Activated CD8-positive, alpha-beta memory T cell treated with anti-CD3 and anti-CD28 coated beads, Interleukin-2, amount 10 ng/mL, durations not matched to agents 7 days and 5 days (primary cell): ENCODE measurements around the gene BUD13. TPM values are rescaled to one million over a fixed set of nuclear protein-coding genes. Genes with fewer than 3 reads are reported as not detected.
"Not testable (repeated sequence)": the region's sequence is repeated elsewhere in the genome, so short reads cannot be mapped to it uniquely, and the experiment has no call there.

Experiments
- ATAC-seq: fragments of 150-1000 bp; cut with Tn5 transposase; one replicate; pipeline ENCODE4 v1.10.0; 2021; ENCODE audit warnings: moderate library complexity
- CTCF ChIA-PET: fragments of 350-600 bp; sonication (Branson Sonifier 250); formaldehyde crosslinking; loops from one replicate; lab custom pipeline; 2021; ENCODE audit warnings: antibody characterized with exemption; lab: Charles Lee
- DNase-seq: peaks from one replicate; pipeline ENCODE4 v3.0.0-alpha.2; 2020
- H3K27ac Mint-ChIP-seq: one replicate; pipeline ENCODE4 v1.8.0; 2021; ENCODE audit warnings: mild to moderate bottlenecking, mixed read lengths
- H3K27me3 Mint-ChIP-seq: one replicate; pipeline ENCODE4 v1.8.0; 2021; ENCODE audit warnings: mixed read lengths
- H3K36me3 Mint-ChIP-seq: one replicate; pipeline ENCODE4 v1.8.0; 2021; ENCODE audit warnings: mild to moderate bottlenecking, mixed read lengths
- H3K4me1 Mint-ChIP-seq: one replicate; pipeline ENCODE4 v1.8.0; 2021; ENCODE audit warnings: mixed read lengths
- H3K4me3 Mint-ChIP-seq: one replicate; pipeline ENCODE4 v1.8.0; 2021; ENCODE audit warnings: mild to moderate bottlenecking, moderate library complexity, mixed read lengths
- H3K9me3 Mint-ChIP-seq: one replicate; pipeline ENCODE4 v1.8.0; 2022; ENCODE audit warnings: low read depth, mixed read lengths
- total RNA-seq, 2 experiments: library from RNA; stranded (reverse); gene quantifications; one replicate each; pipeline ENCODE4 v1.2.3, GENCODE V29; 2021

BUD13 gene
- total RNA-seq, 2 experiments from 2014 or later: 35.2 to 40.2 TPM

- Mint-ChIP-seq H3K4me3 (no peak overlapping the region), H3K27ac (peak overlapping the region; percentile 44), H3K27me3 (no peaks in the 10 kb centered on the region), H3K36me3 (peaks cover 44% of the 10 kb centered on the region), H3K9me3 (no peaks in the 10 kb centered on the region), H3K4me1 (peaks cover 57% of the 10 kb centered on the region)
- ATAC-seq (no peak), DNase-seq (no peak)
- CTCF ChIA-PET: interaction anchor here (1.0 to 6.0 kb wide), 3 partner anchors 14 to 330 kb away, joined by 3 to 59 read pairs (median 4); partner anchors contain the start of genes APOA5 and ZPR1
Observed at GRCh38 chr11:116774661-116775060, 1.9 kb upstream of the BUD13 start.

- no peaks in the 10 kb centered on the region for H3K27me3 Mint-ChIP-seq
- CTCF ChIA-PET: interaction anchor here (0.6 to 6.0 kb wide), 8 partner anchors 15 to 370 kb away, joined by 3 to 59 read pairs (median 4); partner anchors contain the start of genes APOA5, SIK3 and ZPR1
- H3K4me1 Mint-ChIP-seq: peaks cover 58% of the 10 kb centered on the region
- H3K27ac Mint-ChIP-seq: peak overlapping the region; percentile 93
- H3K4me3 Mint-ChIP-seq: peak overlapping the region; percentile 90
- no peaks in the 10 kb centered on the region for H3K9me3 Mint-ChIP-seq
- peaks cover 41% of the 10 kb centered on the region for H3K36me3 Mint-ChIP-seq
- peak; percentile 14 for ATAC-seq
- DNase-seq: no peak
Observed at GRCh38 chr11:116773203-116774097, 663 bp upstream of the BUD13 start.

GRCh38 chr11:116771935-116772334 lies 852 bp downstream of the BUD13 start:
- Mint-ChIP-seq H3K4me3 (peak overlapping the region; percentile 90), H3K36me3 (peaks cover 31% of the 10 kb centered on the region), H3K4me1 (peaks cover 53% of the 10 kb centered on the region), H3K27ac (peak overlapping the region; percentile 93), H3K27me3 (no peaks in the 10 kb centered on the region), H3K9me3 (no peaks in the 10 kb centered on the region)
- CTCF ChIA-PET: interaction anchor here (1.3 to 6.0 kb wide), 2 partner anchors 17 kb away, joined by 3 to 59 read pairs; partner anchors contain the start of genes APOA5 and ZPR1
- DNase-seq (no peak), ATAC-seq (no peak)

- Mint-ChIP-seq H3K4me1 (peaks cover 2% of the 10 kb centered on the region), H3K4me3 (no peak overlapping the region), H3K27ac (no peak overlapping the region), H3K36me3 (peaks cover 54% of the 10 kb centered on the region), H3K9me3 (no peaks in the 10 kb centered on the region), H3K27me3 (no peaks in the 10 kb centered on the region)
- ATAC-seq: no peak
- no peak for DNase-seq
- CTCF ChIA-PET: interaction anchor here (1.0 kb wide), 1 partner anchor 29 kb away, joined by 3 read pairs; the partner anchor contains the start of gene APOA5
Observed at GRCh38 chr11:116762132-116762531, 10.7 kb downstream of the BUD13 start.

- H3K27me3 Mint-ChIP-seq, H3K9me3 Mint-ChIP-seq, DNase-seq, CTCF ChIA-PET, H3K4me1 Mint-ChIP-seq, ATAC-seq, H3K4me3 Mint-ChIP-seq, H3K27ac Mint-ChIP-seq: not testable (repeated sequence)
- peaks cover 62% of the 10 kb centered on the region for H3K36me3 Mint-ChIP-seq
Observed at GRCh38 chr11:116756044-116756443, 16.7 kb downstream of the BUD13 start.

DNA sequence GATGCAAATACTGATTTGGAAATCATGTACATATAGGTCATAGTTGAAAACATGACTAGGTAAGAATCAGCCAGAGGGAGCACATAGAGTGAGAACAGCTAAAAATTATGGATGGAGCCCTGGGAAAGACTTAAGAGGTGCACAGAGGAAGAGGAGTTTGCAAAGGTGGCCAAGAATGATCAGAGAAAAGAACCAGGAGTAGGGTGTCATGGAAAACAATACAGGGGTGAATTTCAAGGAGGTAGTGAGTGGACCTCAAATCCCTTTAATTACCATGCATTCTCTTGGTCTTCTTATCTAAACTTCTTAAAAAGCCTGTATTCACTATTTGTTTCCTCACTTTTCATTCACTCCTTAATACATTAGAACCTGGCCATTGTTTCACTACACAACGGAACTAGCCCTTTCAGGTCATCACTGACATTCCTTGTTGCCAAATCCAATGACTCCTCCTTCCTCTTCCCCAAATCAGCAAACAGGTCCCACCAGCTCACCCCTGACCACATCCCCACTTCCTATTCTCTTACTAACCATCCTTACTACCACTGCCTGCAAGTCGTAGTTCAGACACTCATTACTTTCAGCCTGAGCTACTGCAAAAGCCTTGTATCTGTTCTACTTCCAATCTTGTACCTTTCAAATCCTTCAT lies 22.6 kb downstream of the BUD13 start:
- H3K27ac Mint-ChIP-seq: no peak overlapping the region
- no peaks in the 10 kb centered on the region for H3K4me1 Mint-ChIP-seq
- CTCF ChIA-PET: interaction anchor here (1.2 to 1.8 kb wide), 3 partner anchors 8 to 23 kb away, joined by 3 to 6 read pairs (median 4); partner anchors contain the start of gene BUD13

DNA sequence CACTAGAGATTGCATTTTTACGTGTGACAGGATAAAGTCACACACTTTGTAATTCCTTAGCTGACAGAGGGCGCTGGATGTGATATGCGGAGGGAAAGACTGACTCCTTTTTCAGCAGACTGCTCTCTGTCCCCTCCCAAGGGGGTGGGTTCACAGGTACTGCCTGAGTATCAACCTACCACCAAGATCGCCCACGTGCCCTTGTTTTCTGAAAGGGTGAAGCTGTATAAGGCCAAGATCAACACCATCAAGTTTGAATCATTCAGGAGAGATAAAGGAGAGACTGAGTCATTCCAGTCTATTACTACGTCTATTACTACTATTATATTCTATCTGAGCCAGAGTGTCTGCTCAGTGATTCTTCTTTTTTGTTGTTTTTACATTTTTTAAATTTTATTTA lies 30.7 kb downstream of the BUD13 start:
- Mint-ChIP-seq H3K4me3 (no peak overlapping the region), H3K27me3 (no peaks in the 10 kb centered on the region), H3K9me3 (no peaks in the 10 kb centered on the region), H3K36me3 (peaks cover 9% of the 10 kb centered on the region), H3K27ac (no peak overlapping the region), H3K4me1 (peaks cover 6% of the 10 kb centered on the region)
- DNase-seq (no peak), ATAC-seq (no peak)
- CTCF ChIA-PET: interaction anchor here (1.5 to 2.1 kb wide), 3 partner anchors 9 to 39 kb away, joined by 4 to 13 read pairs (median 5); no protein-coding TSS in a partner anchor

More for the DNA sequence above, 22.6 kb downstream of the BUD13 start:
- ATAC-seq (no peak), DNase-seq (no peak)
- H3K36me3 Mint-ChIP-seq: peaks cover 36% of the 10 kb centered on the region
- H3K27me3 Mint-ChIP-seq: no peaks in the 10 kb centered on the region
- H3K9me3 Mint-ChIP-seq: no peaks in the 10 kb centered on the region
- no peak overlapping the region for H3K4me3 Mint-ChIP-seq

GRCh38 chr11:116740741-116741140 lies 32.0 kb downstream of the BUD13 start:
- no peak for ATAC-seq
- Mint-ChIP-seq H3K36me3 (peaks cover 4% of the 10 kb centered on the region), H3K27ac (no peak overlapping the region), H3K4me1 (peaks cover 6% of the 10 kb centered on the region), H3K9me3 (no peaks in the 10 kb centered on the region), H3K27me3 (no peaks in the 10 kb centered on the region), H3K4me3 (no peak overlapping the region)
- CTCF ChIA-PET: interaction anchor here (1.5 kb wide), 1 partner anchor 10 kb away, joined by 4 read pairs; no protein-coding TSS in a partner anchor
- peak; percentile 27 for DNase-seq

DNA sequence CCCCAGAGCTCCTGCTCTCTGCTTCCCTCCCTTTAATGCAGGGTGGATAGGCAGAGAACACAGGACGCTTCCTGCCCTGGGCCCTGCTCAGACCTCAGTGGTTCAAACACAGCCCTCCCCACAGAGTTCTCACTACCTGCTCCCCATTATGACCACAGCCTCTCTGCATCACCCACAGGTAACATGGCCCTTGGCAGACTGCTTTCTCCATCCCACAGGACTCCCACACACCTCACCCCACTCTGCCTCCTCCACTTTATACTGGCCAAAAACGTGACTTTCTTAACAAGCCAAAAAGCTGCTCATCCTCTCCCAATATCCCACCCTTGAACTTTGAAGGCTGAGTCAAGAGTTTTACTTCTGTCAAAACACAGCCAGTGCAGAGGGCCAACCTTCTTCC lies 33.8 kb downstream of the BUD13 start:
- H3K4me3 Mint-ChIP-seq: no peak overlapping the region
- ATAC-seq (no peak), DNase-seq (peak; percentile 31)
- CTCF ChIA-PET: interaction anchor here (1.1 to 1.7 kb wide), 3 partner anchors 52 to 488 kb away, joined by 3 to 5 read pairs (median 4); partner anchors contain the start of gene APOA5
- no peaks in the 10 kb centered on the region for H3K9me3 Mint-ChIP-seq
- H3K27ac Mint-ChIP-seq: no peak overlapping the region
- H3K36me3 Mint-ChIP-seq: peaks cover 1% of the 10 kb centered on the region
- H3K4me1 Mint-ChIP-seq: peaks cover 8% of the 10 kb centered on the region
- no peaks in the 10 kb centered on the region for H3K27me3 Mint-ChIP-seq

GRCh38 chr11:116736763-116737162 lies 36.0 kb downstream of the BUD13 start:
- Mint-ChIP-seq H3K4me3 (no peak overlapping the region), H3K4me1 (peaks cover 19% of the 10 kb centered on the region), H3K36me3 (peaks cover 1% of the 10 kb centered on the region), H3K9me3 (no peaks in the 10 kb centered on the region), H3K27ac (no peak overlapping the region), H3K27me3 (no peaks in the 10 kb centered on the region)
- ATAC-seq (no peak), DNase-seq (no peak)
- CTCF ChIA-PET: interaction anchor here (1.9 kb wide), 1 partner anchor 369 kb away, joined by 6 read pairs; no protein-coding TSS in a partner anchor

DNA sequence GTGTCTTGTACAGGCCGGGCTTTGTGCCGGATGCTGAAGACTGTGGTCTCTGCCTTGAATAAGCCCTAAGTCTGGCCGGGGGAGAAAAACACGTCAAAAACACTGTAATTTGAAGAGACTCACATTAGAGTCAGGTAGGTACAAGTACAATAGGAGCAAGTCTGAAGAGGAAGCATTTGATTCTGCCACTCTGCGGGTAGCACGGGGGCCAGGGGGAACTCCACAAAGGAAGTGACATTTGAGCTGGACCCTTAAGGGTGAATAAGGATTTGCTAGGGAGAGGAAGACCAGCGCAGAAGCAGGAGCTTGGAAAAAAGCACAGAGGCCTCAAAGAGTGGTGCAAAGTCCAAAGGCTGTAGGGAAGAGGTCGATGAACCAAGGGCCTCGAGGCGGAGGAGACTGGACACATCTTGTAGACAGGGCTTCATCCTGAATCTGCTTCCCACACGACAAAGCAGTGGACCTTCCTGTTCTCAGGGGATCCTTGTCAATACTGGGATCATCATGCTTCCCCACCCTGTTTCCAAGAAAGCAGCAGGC lies 38.7 kb downstream of the BUD13 start:
- no peak for DNase-seq

DNA sequence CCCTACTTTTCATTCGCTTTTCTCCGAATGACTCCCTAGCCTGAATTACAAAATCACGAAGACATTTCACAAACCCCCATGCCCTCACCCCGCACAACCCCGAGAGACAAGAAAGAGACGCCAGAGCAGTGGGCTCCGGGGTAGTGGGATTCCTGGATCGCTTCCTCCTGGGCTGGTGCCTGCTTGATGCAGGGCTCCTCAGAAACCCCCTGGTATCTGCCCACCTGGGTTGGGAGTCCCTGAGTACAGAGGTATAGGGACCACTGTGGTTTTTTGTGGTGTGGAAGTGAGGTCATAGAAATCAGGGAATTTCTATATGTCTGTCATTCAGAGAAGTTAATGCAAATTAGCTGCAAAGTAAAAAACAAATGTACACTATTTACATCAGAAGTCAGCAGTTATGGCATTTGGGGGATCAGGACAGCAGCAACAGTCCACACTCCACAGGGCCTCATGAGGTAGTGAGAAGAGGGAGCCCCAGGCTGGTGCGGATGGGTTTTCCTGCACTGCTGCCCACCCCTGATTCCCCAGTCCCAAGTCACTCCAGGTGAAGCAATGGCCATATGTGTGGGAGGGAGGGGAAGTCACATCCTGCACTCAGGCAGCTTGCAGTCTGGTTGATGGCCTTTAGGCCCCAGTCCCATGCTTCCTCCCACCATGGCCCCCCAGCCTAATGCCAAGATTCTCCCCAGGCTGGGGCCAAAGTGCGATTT lies 39.6 kb downstream of the BUD13 start:
- Mint-ChIP-seq H3K4me3 (no peak overlapping the region), H3K27ac (no peak overlapping the region), H3K9me3 (no peaks in the 10 kb centered on the region), H3K36me3 (no peaks in the 10 kb centered on the region), H3K4me1 (peaks cover 12% of the 10 kb centered on the region), H3K27me3 (no peaks in the 10 kb centered on the region)
- CTCF ChIA-PET: interaction anchor here (0.6 to 3.8 kb wide), 19 partner anchors 10 to 499 kb away, joined by 3 to 36 read pairs (median 5); partner anchors contain the start of genes BUD13, PCSK7, RNF214 and ZPR1
- ATAC-seq: no peak
- DNase-seq: no peak

More for the DNA sequence above, 38.7 kb downstream of the BUD13 start:
- CTCF ChIA-PET: interaction anchor here (0.6 to 3.8 kb wide), 7 partner anchors 9 to 394 kb away, joined by 3 to 36 read pairs (median 6); no protein-coding TSS in a partner anchor
- Mint-ChIP-seq H3K9me3 (no peaks in the 10 kb centered on the region), H3K4me1 (peaks cover 14% of the 10 kb centered on the region), H3K27me3 (no peaks in the 10 kb centered on the region), H3K36me3 (no peaks in the 10 kb centered on the region), H3K4me3 (no peak overlapping the region), H3K27ac (no peak overlapping the region)
- ATAC-seq: no peak
